GF-D8 (cell line): ENCODE measurements around the gene KCNJ16.
"Not testable (repeated sequence)": the region's sequence is repeated elsewhere in the genome, so short reads cannot be mapped to it uniquely, and the experiment has no call there.

ENCODE experiments used
- DNase-seq: peaks from one replicate; lab custom pipeline; 2025; lab: John Stamatoyannopoulos, UW

The KCNJ16 gene

GRCh38 chr17:70074956-70075355, at the start of gene KCNJ16:
KCNJ16 (plus strand) TSS chr17:70075225; CDS start chr17:70132088, 56,863 bp downstream.
- no peak for DNase-seq

- no peak for DNase-seq
Measured at GRCh38 chr17:70028397-70028796, 46.6 kb upstream of the KCNJ16 start.

GRCh38 chr17:70028978-70029767, 45.9 kb upstream of the KCNJ16 start:
- DNase-seq: no peak

GRCh38 chr17:70030371-70030770, 44.7 kb upstream of the KCNJ16 start:
- no peak for DNase-seq

GRCh38 chr17:70031341-70031740, 43.7 kb upstream of the KCNJ16 start:
- DNase-seq: no peak

GRCh38 chr17:70033165-70033564, 41.9 kb upstream of the KCNJ16 start:
- no peak for DNase-seq

GRCh38 chr17:70034158-70034557, 40.9 kb upstream of the KCNJ16 start:
- no peak for DNase-seq

- DNase-seq: no peak
Measured at GRCh38 chr17:70037498-70037897, 37.5 kb upstream of the KCNJ16 start.

- no peak for DNase-seq
Measured at GRCh38 chr17:70040336-70040735, 34.7 kb upstream of the KCNJ16 start.

- no peak for DNase-seq
Measured at GRCh38 chr17:70041061-70041460, 34.0 kb upstream of the KCNJ16 start.

GRCh38 chr17:70041540-70041939, 33.5 kb upstream of the KCNJ16 start:
- no peak for DNase-seq

GRCh38 chr17:70045780-70046179, 29.2 kb upstream of the KCNJ16 start:
- DNase-seq: not testable (repeated sequence)

GRCh38 chr17:70047619-70048419, 27.2 kb upstream of the KCNJ16 start:
- no peak for DNase-seq

- DNase-seq: no peak
Measured at GRCh38 chr17:70049801-70050591, 25.0 kb upstream of the KCNJ16 start.

- DNase-seq: no peak
Measured at GRCh38 chr17:70050931-70051330, 24.1 kb upstream of the KCNJ16 start.

- no peak for DNase-seq
Measured at GRCh38 chr17:70053241-70054234, 21.5 kb upstream of the KCNJ16 start.

GRCh38 chr17:70055000-70055399, 20.0 kb upstream of the KCNJ16 start:
- no peak for DNase-seq

GRCh38 chr17:70059071-70059470, 16.0 kb upstream of the KCNJ16 start:
- no peak for DNase-seq

- no peak for DNase-seq
Measured at GRCh38 chr17:70059649-70060048, 15.4 kb upstream of the KCNJ16 start.

- DNase-seq: no peak
Measured at GRCh38 chr17:70060415-70060814, 14.6 kb upstream of the KCNJ16 start.

- DNase-seq: no peak
Measured at GRCh38 chr17:70067134-70067533, 7.9 kb upstream of the KCNJ16 start.
